Stimulated activated CD4-positive, alpha-beta T cell treated with anti-CD3 and anti-CD28 coated beads, Interleukin-12 subunit alpha, Interleukin-12 subunit beta, amount 100 ng/mL, for 4 hours (primary cell): ENCODE results near the gene IFNL1.
"Not testable (repeated sequence)": the region's sequence is repeated elsewhere in the genome, so short reads cannot be mapped to it uniquely, and the experiment has no call there.

Experiments used
- DNase-seq: peaks from one replicate; pipeline ENCODE4 v3.0.0-alpha.2; 2020

The IFNL1 gene

DNA sequence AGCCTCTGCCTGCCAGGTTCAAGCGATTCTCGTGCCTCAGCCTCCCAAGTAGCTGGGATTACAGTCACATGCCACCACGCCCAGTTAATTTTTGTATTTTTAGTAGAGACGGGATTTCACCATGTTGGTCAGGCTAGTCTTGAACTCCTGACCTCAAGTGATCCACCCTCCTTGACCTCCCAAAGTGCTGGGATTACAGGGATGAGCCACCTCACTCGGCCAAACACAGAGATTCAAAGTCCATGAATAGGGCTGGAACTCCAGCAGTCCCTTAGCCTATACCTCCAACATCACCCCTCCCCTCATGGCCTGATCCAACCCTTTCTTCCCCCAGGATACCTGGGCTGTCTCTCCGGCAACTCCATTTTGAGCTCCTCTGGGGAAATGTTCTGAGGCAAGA is 36.5 kb downstream of the IFNL1 start:
- DNase-seq, result not testable (repeated sequence)

DNA sequence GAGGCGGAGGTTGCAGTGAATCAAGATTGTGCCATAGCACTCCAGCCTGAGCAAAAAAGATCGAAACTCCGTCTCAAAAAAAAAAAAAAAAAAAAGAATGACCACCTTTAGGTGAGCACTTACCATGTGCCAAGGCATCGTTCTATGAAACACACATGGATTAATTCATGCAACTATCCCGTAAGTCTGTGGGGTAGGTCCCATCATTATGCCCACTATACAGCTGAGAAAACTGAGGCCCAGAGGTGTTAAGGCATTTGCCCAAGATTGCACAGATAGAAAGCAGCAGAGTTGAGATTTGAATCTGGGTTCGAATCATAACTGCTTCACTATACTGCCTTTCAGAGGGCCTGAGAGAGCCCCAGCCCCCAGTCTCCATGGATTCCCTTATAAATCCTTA is 37.3 kb downstream of the IFNL1 start:
- no peak for DNase-seq

DNA sequence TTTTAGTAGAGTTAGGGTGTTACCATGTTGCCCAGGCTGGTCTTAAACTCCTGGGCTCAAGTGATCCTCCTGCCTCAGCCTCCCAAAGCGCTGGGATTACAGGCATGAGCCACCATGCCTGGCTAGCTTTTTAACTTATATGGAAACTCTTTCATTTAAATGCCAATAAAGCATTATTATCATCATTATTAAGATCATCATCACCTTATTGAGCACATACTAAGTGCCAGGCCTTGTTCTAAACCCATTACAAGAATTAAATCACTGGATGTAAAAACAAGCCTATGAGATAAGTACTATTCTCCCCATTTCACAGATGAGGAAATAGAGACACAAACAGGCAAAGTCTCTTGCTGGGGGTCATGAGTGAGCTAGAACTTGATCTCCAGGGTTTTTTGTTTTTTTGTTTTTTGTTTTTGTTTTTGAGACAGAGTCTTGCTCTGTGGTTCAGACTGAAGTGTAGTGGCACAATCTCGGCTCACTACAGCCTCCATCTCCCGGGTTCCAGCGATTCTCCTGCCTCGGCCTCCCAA is 38.3 kb downstream of the IFNL1 start:
- DNase-seq, result no peak

DNA sequence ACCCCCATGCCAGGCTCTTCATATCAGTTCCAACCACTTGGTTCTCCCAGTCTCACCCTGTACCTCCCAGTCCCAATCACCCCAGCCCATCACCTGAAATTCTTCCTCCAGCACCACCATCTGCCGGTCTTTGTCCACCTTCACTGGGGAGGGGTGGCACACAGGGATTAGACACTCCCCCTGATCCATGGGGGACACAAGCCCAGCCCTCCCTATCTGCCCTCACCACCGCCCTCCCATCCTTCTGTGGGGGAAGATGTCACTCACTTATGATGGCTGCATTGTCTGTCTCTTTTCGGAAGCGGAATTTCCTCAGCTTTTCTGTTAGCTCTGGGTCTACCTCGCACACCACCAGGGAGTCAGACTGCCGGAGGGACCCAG is 39.0 kb downstream of the IFNL1 start:
- peak; percentile 10 for DNase-seq

DNA sequence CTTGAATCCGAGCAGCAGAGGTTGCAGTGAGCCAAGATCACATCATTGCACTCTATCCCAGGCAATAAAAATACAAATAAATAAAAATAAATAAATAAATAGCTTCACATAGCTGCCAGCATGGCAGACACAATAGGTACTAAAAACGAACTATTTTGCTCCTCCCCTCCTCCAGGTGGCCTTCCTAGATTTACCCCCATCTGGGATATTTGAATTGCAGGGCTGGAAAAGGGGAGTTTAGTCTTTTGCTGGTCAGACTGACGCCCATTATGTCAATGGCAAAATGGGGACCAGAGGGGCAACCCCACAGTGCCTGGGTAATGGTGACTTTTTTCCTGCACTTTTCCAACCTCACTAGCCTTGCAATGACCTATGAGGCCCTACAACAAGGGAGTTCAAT is 40.3 kb downstream of the IFNL1 start:
- no peak for DNase-seq

DNA sequence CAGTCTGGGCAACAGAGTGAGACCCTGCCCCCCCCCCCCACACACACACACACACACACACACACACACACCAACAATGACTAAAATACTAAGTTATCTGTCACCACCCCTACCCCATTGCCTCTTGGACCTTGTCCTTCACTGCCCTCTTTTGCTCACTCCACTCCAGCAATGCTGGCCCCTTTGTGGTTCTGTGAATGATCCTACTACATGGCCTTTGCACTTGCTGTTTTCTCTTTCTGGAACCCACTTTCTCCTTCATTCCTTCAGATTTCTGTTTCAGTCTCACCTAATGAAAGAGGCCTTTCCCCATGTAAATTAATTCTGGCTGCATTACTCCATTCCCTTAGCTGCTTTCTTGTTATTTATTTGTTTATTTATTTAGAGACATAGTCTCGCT is 43.5 kb downstream of the IFNL1 start:
- DNase-seq, result no peak

DNA sequence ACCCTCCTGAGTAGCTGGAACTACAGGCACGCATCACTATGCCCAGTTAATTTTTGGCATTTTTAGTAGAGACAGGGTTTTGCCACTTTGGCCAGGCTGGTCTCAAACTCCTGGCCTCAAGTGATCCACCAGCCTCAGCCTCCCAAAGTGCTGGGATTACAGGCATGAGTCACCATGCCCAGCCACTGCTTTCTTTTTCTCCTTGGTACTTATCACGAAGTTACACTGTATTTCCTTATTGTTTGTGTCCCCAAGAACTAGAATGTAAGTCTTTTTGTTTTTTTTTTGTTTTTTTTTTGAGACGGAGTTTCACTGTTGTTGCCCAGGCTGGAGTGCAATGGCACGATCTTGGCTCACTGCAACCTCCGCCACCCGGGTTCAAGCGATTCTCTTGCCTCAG is 43.9 kb downstream of the IFNL1 start:
- not testable (repeated sequence) for DNase-seq

DNA sequence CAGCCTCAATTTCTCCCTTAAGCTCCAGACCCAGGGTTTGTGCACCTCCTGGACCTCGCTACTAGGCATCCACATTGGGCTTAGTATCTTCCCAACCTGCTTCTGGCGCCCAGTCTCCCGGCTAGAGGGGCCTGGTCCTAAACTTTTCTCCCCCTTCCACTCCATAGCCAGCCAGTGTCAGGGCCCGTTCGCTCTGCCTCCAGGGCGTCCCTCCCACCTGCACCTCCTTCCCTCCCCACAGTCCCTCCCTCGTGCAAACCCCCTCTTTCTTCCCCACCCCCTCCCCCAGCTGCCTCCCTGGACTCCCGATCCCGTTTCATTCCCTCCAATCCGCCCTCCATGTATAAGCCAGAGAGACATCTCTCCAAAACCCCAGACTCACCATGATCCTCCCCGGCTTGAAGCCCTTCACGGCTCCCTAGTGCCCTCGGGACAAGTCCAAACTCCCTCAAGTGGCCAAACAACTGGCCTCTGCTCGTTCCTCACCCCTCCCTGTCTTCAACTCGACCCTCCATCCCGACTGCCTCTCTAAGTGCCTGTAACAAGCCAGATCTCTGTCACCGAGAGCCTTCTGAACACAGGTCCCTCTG is 45.0 kb downstream of the IFNL1 start:
- peak; percentile 20 for DNase-seq

DNA sequence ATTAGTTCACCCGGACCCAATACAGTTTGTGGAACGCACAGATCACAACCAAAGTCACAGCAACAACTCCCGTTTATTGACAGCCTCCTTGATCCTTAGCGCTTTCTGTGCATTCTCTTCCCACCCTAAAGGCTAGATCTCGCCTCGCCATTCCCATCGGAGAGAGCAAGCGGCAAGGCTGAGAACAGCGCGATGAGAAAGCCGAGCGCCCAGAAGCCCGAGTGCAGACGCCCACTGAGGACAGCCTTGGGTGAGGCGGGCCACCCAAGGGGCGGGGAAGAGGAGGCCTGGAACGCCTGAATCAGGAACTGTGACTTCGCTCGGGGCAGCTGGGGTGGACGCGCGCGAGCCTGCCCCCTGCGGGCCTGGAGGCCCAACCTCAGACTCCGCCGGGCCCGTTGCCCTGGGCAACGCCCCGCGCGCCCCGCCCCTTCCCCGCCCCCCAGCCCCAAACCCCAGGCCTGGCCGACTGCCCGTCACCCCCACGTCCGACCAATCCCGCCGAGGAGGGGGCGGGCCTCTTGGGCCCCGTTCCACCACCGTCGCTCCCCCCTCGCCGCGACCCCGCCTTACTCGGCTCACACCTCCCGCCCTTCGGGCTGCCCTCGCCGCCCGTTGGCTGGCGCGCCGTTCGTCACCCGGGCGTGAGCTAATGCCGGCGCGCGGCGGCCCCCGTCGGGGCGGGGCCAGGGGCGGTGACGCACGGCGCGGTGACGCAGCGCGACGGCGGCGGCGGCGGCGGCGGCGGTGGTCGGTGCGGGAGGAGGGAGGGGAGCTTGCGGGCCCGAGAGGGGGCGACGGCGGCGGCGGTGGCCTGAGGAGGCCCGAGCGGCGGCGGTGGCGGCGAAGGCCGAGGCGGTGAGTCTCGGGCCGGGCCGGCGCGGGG is 45.8 kb downstream of the IFNL1 start, which contains the start of gene SAMD4B:
Gene SAMD4B (plus strand): TSS at position 703 of the 886 bp plus-strand sequence. CDS start 14,473 bp downstream, outside the sequence.
- peak; percentile 98 for DNase-seq

DNA sequence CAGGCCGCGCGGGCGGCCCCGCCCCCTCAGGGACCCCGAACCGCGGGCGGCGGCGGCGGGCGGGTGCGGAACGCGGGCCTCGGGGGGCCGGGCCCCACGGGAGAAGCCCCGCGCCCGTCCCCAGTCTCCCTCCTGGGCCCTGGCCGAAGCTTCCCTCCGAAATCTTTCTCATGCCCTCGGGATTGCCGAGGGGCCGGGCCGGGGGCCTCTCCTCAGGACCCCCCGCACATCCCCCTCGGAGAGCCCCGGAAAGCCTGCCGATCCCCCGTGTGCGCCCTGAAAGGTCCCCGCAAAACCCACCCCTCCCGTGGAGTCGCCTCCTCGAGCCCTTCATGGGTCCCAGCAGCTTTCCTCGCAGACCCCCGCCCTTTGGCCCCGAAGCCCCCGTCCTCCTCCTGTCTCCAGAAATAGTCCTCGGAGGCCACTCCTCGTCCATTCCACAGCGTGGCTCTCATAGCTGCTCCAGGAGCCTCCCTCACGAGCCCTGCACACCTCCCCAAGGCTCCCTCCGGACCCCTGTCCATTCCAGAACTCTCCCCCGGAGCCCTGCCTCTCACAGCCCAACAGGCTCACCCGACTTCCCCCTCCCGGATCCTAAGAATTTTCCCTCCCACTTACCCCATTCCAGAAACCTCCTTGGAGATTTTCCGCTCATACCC is 46.6 kb downstream of the IFNL1 start:
- no peak for DNase-seq

DNA sequence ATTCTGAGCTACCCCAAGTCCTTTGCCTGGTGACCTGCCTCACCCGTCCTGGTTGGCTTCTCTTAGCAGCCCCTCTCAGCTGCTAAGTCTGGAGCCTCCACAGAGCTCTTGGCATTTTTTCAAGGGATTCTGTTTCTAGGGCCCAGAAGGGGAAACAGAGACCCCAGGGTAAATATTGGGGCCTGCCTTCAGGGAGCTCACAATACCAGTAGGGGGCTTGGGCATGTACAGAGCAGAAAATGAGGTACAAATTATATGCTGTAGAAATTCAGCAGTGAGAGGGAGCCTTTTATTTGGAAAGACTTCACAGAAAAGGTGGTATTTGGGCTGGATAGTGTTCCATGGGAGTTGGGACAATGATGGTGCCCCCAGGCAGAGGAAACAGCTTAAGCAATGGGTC is 49.7 kb downstream of the IFNL1 start:
- DNase-seq, result no peak

DNA sequence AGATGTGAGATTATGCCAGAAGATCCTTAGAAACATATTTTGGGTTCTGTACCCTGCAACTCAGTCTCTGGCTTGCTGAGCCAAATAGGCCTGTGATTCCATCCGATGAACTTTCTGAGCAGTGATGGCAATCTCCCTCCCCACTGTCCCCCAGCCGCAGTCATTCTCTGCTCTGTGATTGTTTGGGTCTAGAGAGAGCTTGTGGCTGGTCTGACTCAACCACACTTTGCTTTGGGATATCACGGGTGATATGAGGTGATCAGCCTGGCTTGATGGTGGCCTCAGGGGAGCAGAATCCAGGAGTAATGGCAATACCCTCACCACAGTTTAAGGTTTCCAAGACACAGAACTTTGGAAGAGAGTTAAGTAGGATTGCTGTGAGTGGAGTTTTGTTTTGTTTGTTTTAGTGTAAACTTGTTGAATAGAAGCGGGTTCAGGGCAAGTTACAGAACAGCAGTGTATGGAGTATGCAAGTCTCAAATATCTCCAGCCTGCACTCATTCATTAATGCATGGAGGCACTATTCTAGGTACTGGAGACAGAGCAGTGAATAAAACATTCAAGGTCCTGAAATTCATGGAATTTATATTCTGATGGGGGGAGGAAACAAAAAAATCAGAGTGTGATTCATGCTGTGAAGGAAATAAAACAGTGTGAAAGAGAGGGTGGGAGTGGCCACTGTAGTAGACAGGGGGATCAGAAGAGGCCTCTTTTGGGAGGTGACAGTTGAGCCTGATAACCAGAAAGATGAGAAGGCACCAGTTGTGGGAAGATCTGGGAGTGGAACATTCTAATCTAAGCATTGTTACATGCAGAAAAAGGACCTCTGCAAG is 51.3 kb downstream of the IFNL1 start:
- no peak for DNase-seq
